H9 (cell line): ENCODE measurements around the gene TRIM28. TPM values are rescaled to one million over a fixed set of nuclear protein-coding genes. Genes with fewer than 3 reads are reported as not detected.
A peak's percentile ranks its signal among the peaks of the same experiment; 100 is the strongest.

Experiments used
- DNase-seq: peaks from one replicate; pipeline ENCODE4 v3.0.0-alpha.2; 2017
- H2AFZ ChIP-seq: one replicate; pipeline ENCODE4 v1.6.1; 2013; ENCODE audit warnings: mild to moderate bottlenecking, low read length, control low read depth, moderate library complexity
- H2AK5ac ChIP-seq: 2 replicates; pipeline ENCODE4 v1.6.1; 2013; ENCODE audit warnings: low read length, control low read depth, mixed read lengths; ENCODE audit not compliant: insufficient read length
- H2BK120ac ChIP-seq: one replicate; pipeline ENCODE4 v1.6.1; 2013; ENCODE audit warnings: low read depth, mild to moderate bottlenecking, low read length, control low read depth, inconsistent platforms; ENCODE audit not compliant: poor library complexity, severe bottlenecking
- H2BK12ac ChIP-seq: 2 replicates; pipeline ENCODE4 v1.6.1; 2013; ENCODE audit warnings: low read length, control low read depth, mixed read lengths, low read depth; ENCODE audit not compliant: insufficient read length
- H2BK15ac ChIP-seq: 2 replicates; pipeline ENCODE4 v1.6.1; 2013; ENCODE audit warnings: low read depth, low read length, control low read depth
- H2BK20ac ChIP-seq: one replicate; pipeline ENCODE4 v1.6.1; 2013; ENCODE audit warnings: low read depth, mild to moderate bottlenecking, low read length, control low read depth, inconsistent platforms; ENCODE audit not compliant: poor library complexity, severe bottlenecking
- H2BK5ac ChIP-seq: 2 replicates; pipeline ENCODE4 v1.6.1; 2013; ENCODE audit warnings: low read length, control low read depth, mixed read lengths; ENCODE audit not compliant: insufficient read length
- H3K14ac ChIP-seq: 2 replicates; pipeline ENCODE4 v1.6.1; 2013; ENCODE audit warnings: low read length, control low read depth; ENCODE audit not compliant: insufficient read depth
- H3K18ac ChIP-seq: 2 replicates; pipeline ENCODE4 v1.6.1; 2013; ENCODE audit warnings: low read depth, mild to moderate bottlenecking, mixed read lengths, low read length, control low read depth; ENCODE audit not compliant: insufficient read length
- H3K23ac ChIP-seq: 2 replicates; pipeline ENCODE4 v1.6.1; 2013; ENCODE audit warnings: low read length, control low read depth, mixed read lengths, low read depth; ENCODE audit not compliant: insufficient read length
- H3K23me2 ChIP-seq: 2 replicates; pipeline ENCODE4 v1.6.1; 2013; ENCODE audit warnings: low read depth, mild to moderate bottlenecking, mixed read lengths, low read length, control low read depth; ENCODE audit not compliant: insufficient read length, poor library complexity, severe bottlenecking
- H3K27ac ChIP-seq: 2 replicates; pipeline ENCODE4 v1.5.1; 2013; ENCODE audit warnings: low read length, control low read depth, mixed read lengths, low read depth; ENCODE audit not compliant: insufficient read length
- H3K27me3 ChIP-seq: 2 replicates; pipeline ENCODE4 v1.6.1; 2013; ENCODE audit warnings: low read length, control low read depth, inconsistent platforms; ENCODE audit not compliant: insufficient read depth
- H3K4ac ChIP-seq: 2 replicates; pipeline ENCODE4 v1.6.1; 2013; ENCODE audit warnings: low read depth, mild to moderate bottlenecking, control low read depth, inconsistent platforms, low read length, moderate library complexity
- H3K4me1 ChIP-seq: 2 replicates; pipeline ENCODE4 v1.6.1; 2013; ENCODE audit warnings: low read length, control low read depth, inconsistent platforms; ENCODE audit not compliant: insufficient read depth
- H3K4me2 ChIP-seq: 2 replicates; pipeline ENCODE4 v1.6.1; 2013; ENCODE audit warnings: low read length, control low read depth, mixed read lengths; ENCODE audit not compliant: insufficient read length, insufficient read depth
- H3K56ac ChIP-seq: 2 replicates; pipeline ENCODE4 v1.6.1; 2013; ENCODE audit warnings: low read depth, mild to moderate bottlenecking, mixed read lengths, low read length, control low read depth; ENCODE audit not compliant: insufficient read length
- H3K79me1 ChIP-seq: 2 replicates; pipeline ENCODE4 v1.6.1; 2013; ENCODE audit warnings: low read depth, mild to moderate bottlenecking, moderate library complexity, low read length, control low read depth, inconsistent platforms; ENCODE audit not compliant: insufficient read depth, poor library complexity, severe bottlenecking
- H3K79me2 ChIP-seq: 2 replicates; pipeline ENCODE4 v1.6.1; 2013; ENCODE audit warnings: low read length, control low read depth, inconsistent platforms; ENCODE audit not compliant: insufficient read depth
- H3K9ac ChIP-seq: 2 replicates; pipeline ENCODE4 v1.6.1; 2013; ENCODE audit warnings: low read length, control low read depth, mixed read lengths; ENCODE audit not compliant: insufficient read length; ENCODE audit errors: extremely low read depth
- H3K9me3 ChIP-seq: one replicate; pipeline ENCODE4 v1.6.1; 2013; ENCODE audit warnings: low read depth, low read length, inconsistent platforms; ENCODE audit not compliant: control insufficient read depth
- H3T11ph ChIP-seq: one replicate; pipeline ENCODE4 v1.6.1; 2013; ENCODE audit warnings: mild to moderate bottlenecking, low read length, control low read depth, inconsistent platforms
- H4K20me1 ChIP-seq: one replicate; pipeline ENCODE4 v1.6.1; 2013; ENCODE audit not compliant: control insufficient read depth, insufficient read length, insufficient read depth
- H4K5ac ChIP-seq: 2 replicates; pipeline ENCODE4 v1.6.1; 2013; ENCODE audit warnings: low read depth, mild to moderate bottlenecking, mixed read lengths, low read length, control low read depth; ENCODE audit not compliant: insufficient read length
- H4K8ac ChIP-seq: replicated peaks from 2 replicates; pipeline ENCODE4 v1.6.1; 2013; ENCODE audit warnings: low read length, control low read depth, mixed read lengths, low read depth; ENCODE audit not compliant: insufficient read length
- H4K91ac ChIP-seq: 2 replicates; pipeline ENCODE4 v1.6.1; 2013; ENCODE audit warnings: low read depth, mild to moderate bottlenecking, moderate library complexity, mixed read lengths, low read length, control low read depth; ENCODE audit not compliant: insufficient read length
- H3K27ac Mint-ChIP-seq, 3 experiments: 2 replicates in 2 of 3; 3 replicates in 1 of 3; pipeline ENCODE4 v1.8.0; 2020 to 2021; ENCODE audit warnings: mixed read lengths in 3 of 3, mild to moderate bottlenecking in 1 of 3, moderate library complexity in 1 of 3
- H3K27me3 Mint-ChIP-seq: 2 replicates; pipeline ENCODE4 v1.8.0; 2021; ENCODE audit warnings: low read depth, mild to moderate bottlenecking, moderate library complexity, mixed read lengths
- H3K36me3 Mint-ChIP-seq, 3 experiments: 2 replicates in 2 of 3; 3 replicates in 1 of 3; pipeline ENCODE4 v1.8.0; 2020 to 2021; ENCODE audit warnings: low read depth in 3 of 3, mixed read lengths in 3 of 3; ENCODE audit not compliant: insufficient read depth in 1 of 3
- H3K4me1 Mint-ChIP-seq, 2 experiments: 2 replicates each; pipeline ENCODE4 v1.8.0; 2020; ENCODE audit warnings: mixed read lengths in 2 of 2
- H3K4me3 Mint-ChIP-seq, 2 experiments: 2 replicates in 1 of 2; 3 replicates in 1 of 2; pipeline ENCODE4 v1.8.0; 2020 to 2021; ENCODE audit warnings: mild to moderate bottlenecking in 2 of 2, mixed read lengths in 2 of 2, moderate library complexity in 1 of 2
- H3K9me3 Mint-ChIP-seq, 2 experiments: 2 replicates in 1 of 2; 3 replicates in 1 of 2; pipeline ENCODE4 v1.8.0; 2020; ENCODE audit warnings: mild to moderate bottlenecking in 2 of 2, mixed read lengths in 2 of 2, moderate library complexity in 1 of 2
- WGBS: extraction: QIAGEN DNeasy Blood & Tissue Kit; methylation state at CpG from one replicate; pipeline ENCODE4 v1.1.7; 2013; ENCODE audit warnings: missing lambda C conversion rate, low lambda C conversion rate, mixed read lengths; ENCODE audit not compliant: insufficient read length; ENCODE audit errors: extremely low coverage; 5-methylcytosine and 5-hydroxymethylcytosine counted together
- total RNA-seq: library from RNA; stranded (reverse); gene quantifications from 2 replicates; pipeline ENCODE4 v1.2.1, GENCODE V29; 2021
- TF ChIP-seq, protein P1 (sequence below): fragments of 200-600 bp; sonication (generic); conservative IDR thresholded peaks from 3 replicates; pipeline ENCODE4 v1.8.0; 2021; ENCODE audit warnings: antibody characterized with exemption, mild to moderate bottlenecking

The TRIM28 gene
- total RNA-seq, 1 experiment from 2014 or later = 1,084 TPM

DNA sequence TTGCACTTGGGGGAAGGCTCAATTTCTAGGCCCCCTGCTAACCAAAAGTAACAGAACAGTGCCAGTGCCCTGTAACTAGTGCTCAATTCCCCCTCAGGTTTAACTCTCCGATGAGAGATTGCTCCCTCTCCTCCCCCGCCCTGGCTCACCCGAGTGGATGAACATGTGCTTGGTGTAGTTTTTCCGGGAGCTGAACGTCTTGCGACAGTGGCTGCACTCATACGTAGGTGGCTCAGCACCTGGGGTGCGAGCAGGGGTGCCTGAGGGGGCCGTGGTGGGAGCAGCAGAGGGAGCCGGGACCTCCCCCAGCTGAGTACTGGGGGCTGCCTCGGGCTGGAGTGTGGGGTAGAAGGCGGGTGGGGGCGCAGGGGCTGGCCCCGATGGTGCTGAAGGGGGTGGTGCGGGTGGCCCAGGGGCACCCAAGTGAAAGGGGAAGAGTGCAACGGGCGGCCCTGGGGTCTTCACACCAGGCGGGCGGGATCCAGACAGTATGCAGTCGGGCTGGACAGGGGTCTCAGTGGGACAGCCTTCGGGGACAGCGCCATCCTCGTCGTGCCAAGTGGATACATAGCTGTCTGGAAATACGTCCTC lies 27.5 kb upstream of the TRIM28 start:
- Histone ChIP-seq H2AK5ac (no peak overlapping the region), H3K4me1 (no peaks in the 10 kb centered on the region; the same call in 1 of the 2 replicates), H4K5ac (no peak overlapping the region), H3K79me1 (no peaks in the 10 kb centered on the region), H3K4ac (no peak overlapping the region), H3K79me2 (peaks cover 2% of the 10 kb centered on the region; the same call in 1 of the 2 replicates), H2BK15ac (no peak overlapping the region), H2BK20ac (no peak overlapping the region), H3K9me3 (no peaks in the 10 kb centered on the region), H2AFZ (no peak overlapping the region), H3K23me2 (peaks cover 23% of the 10 kb centered on the region), H3K18ac (no peak overlapping the region), H4K20me1 (no peaks in the 10 kb centered on the region), H3K14ac (no peak overlapping the region), H3K27ac (no peak overlapping the region), H3K9ac (no peak overlapping the region), H2BK5ac (no peak overlapping the region), H3K23ac (no peak overlapping the region), H2BK12ac (no peak overlapping the region), H3K27me3 (no peaks in the 10 kb centered on the region), H2BK120ac (no peak overlapping the region), H4K8ac (no peak overlapping the region), H3T11ph (no peak overlapping the region), H3K4me2 (no peak overlapping the region), H3K56ac (no peak overlapping the region), H4K91ac (no peak overlapping the region)
- Mint-ChIP-seq H3K4me3 (peak overlapping the region; percentile 68 to 70), H3K27me3 (peaks cover 3% of the 10 kb centered on the region), H3K4me1 (peaks cover 36 to 37% of the 10 kb centered on the region in 2 experiments), H3K9me3 (peaks cover 0 to 3% of the 10 kb centered on the region in 2 experiments; a peak in 1 of 5 replicates), H3K36me3 (peaks cover 9 to 19% (median 13%) of the 10 kb centered on the region in 3 experiments; a peak in 6 of 7 replicates), H3K27ac (peak overlapping the region; percentile 34 to 95 (median 83); a peak in 4 of 7 replicates)
- no peak for DNase-seq
- TF ChIP-seq, protein P1, sequence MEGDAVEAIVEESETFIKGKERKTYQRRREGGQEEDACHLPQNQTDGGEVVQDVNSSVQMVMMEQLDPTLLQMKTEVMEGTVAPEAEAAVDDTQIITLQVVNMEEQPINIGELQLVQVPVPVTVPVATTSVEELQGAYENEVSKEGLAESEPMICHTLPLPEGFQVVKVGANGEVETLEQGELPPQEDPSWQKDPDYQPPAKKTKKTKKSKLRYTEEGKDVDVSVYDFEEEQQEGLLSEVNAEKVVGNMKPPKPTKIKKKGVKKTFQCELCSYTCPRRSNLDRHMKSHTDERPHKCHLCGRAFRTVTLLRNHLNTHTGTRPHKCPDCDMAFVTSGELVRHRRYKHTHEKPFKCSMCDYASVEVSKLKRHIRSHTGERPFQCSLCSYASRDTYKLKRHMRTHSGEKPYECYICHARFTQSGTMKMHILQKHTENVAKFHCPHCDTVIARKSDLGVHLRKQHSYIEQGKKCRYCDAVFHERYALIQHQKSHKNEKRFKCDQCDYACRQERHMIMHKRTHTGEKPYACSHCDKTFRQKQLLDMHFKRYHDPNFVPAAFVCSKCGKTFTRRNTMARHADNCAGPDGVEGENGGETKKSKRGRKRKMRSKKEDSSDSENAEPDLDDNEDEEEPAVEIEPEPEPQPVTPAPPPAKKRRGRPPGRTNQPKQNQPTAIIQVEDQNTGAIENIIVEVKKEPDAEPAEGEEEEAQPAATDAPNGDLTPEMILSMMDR = no peak
- no CpG with 5 or more reads among the region's 25 CpGs for WGBS
